IPS-15b (cell line): ENCODE data around the gene EOLA2.
"Not testable (repeated sequence)": the region's sequence is repeated elsewhere in the genome, so short reads cannot be mapped to it uniquely, and the experiment has no call there.

ENCODE experiments used
- H3K27me3 ChIP-seq: one replicate; pipeline ENCODE4 v1.6.1; 2013; ENCODE audit warnings: low read length; ENCODE audit not compliant: control insufficient read depth, insufficient read depth
- H3K36me3 ChIP-seq: one replicate; pipeline ENCODE4 v1.6.1; 2013; ENCODE audit warnings: low read length; ENCODE audit not compliant: control insufficient read depth, insufficient read depth
- H3K4me1 ChIP-seq: one replicate; pipeline ENCODE4 v1.6.1; 2013; ENCODE audit warnings: mild to moderate bottlenecking, low read length; ENCODE audit not compliant: control insufficient read depth, insufficient read depth
- H3K4me3 ChIP-seq: one replicate; pipeline ENCODE4 v1.5.1; 2013; ENCODE audit warnings: low read depth, low read length
- H3K9ac ChIP-seq: one replicate; pipeline ENCODE4 v1.6.1; 2013; ENCODE audit warnings: low read depth, mild to moderate bottlenecking, low read length
- H3K9me3 ChIP-seq: one replicate; pipeline ENCODE4 v1.6.1; 2013; ENCODE audit warnings: mild to moderate bottlenecking, low read length; ENCODE audit not compliant: control insufficient read depth, insufficient read depth

Gene EOLA2

GRCh38 chrX:149946932-149947331 is 8.6 kb upstream of the EOLA2 start:
- not testable (repeated sequence) for H3K27me3 ChIP-seq, H3K9ac ChIP-seq, H3K36me3 ChIP-seq, H3K9me3 ChIP-seq, H3K4me1 ChIP-seq, H3K4me3 ChIP-seq

- H3K4me3 ChIP-seq, H3K9me3 ChIP-seq, H3K27me3 ChIP-seq, H3K36me3 ChIP-seq, H3K9ac ChIP-seq, H3K4me1 ChIP-seq: not testable (repeated sequence)
Measured at GRCh38 chrX:149945820-149946219, 7.5 kb upstream of the EOLA2 start.

DNA sequence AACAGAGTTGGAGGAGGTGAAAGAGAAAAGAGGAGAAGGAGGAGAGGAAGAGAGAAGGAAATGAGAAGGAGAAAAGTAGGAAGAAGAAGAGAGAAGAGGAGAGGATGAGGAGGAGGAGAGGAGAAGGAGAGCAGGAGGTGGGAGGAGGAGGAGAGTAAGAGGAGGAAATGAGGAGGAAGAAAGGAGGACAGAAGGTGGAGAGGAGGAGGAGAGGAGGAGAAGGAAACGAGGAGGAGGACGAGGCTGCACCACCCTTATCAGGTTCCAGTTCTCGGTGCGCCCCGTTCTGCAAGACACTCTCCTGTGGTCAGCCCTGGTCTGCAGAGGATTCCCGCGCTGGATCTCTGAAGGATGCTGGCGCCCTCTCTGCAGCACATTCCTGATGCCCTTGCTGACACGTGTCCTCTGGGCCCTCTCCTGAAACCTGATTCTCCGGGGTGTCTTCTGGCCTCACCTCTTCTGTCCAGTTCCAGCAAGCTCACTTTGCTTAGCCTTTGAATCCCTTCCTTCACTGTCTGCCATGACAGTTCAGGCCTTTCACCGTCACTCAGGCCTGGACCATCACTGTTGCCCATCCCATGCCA is 6.9 kb upstream of the EOLA2 start:
- not testable (repeated sequence) for H3K36me3 ChIP-seq, H3K9me3 ChIP-seq, H3K27me3 ChIP-seq, H3K9ac ChIP-seq, H3K4me1 ChIP-seq, H3K4me3 ChIP-seq

GRCh38 chrX:149940674-149941024 is 2.4 kb upstream of the EOLA2 start:
- H3K36me3 ChIP-seq, H3K27me3 ChIP-seq, H3K4me1 ChIP-seq, H3K4me3 ChIP-seq, H3K9me3 ChIP-seq, H3K9ac ChIP-seq: not testable (repeated sequence)

DNA sequence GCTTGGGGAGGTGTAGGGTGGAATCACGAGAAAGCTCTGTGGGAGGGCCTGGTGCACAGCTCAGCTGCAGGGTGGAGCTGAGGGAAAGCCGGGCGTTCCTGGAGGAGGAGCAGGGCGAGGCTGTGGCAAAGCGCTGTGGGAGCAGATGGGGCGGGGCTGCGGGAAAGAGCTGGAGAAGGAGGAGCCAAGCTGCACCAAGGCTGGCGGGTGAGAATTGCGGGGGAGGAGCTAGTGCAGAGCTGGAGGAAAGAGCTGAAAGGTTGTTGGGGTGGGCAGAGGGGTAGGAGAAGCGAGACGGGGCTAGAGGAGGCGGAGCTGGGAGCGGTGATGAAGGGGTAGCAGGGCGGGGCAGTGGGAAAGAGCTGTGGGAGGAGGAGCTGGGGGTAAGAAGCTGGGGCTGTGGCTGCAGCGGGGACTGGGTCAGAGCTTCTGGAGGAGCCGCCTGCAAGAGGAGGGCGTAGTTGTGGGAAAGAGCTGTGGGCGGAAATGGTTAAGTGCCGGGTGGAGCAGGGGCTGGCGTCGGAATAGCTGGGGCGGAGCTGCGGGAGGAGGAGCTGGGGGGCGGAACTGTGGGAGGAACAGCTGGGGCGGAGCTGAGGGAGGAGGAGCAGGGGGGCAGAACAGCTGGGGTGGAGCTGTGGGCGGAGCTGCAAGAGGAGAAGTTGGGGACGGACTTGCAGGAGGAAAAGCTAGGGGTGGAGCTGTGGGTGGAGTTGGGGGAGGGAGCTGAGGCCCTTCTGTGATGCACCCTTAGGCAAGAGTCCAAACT is 1.8 kb upstream of the EOLA2 start:
- no peaks in the 10 kb centered on the region for H3K4me1 ChIP-seq
- H3K27me3 ChIP-seq, result no peaks in the 10 kb centered on the region
- H3K9me3 ChIP-seq, result no peaks in the 10 kb centered on the region
- H3K4me3 ChIP-seq, result peak overlapping the region; percentile 72
- no peaks in the 10 kb centered on the region for H3K36me3 ChIP-seq
- H3K9ac ChIP-seq, result peak overlapping the region; percentile 24

- no peak overlapping the region for H3K9ac ChIP-seq
- H3K27me3 ChIP-seq, result no peaks in the 10 kb centered on the region
- H3K9me3 ChIP-seq, result no peaks in the 10 kb centered on the region
- no peaks in the 10 kb centered on the region for H3K4me1 ChIP-seq
- no peaks in the 10 kb centered on the region for H3K36me3 ChIP-seq
- peak overlapping the region; percentile 72 for H3K4me3 ChIP-seq
Measured at GRCh38 chrX:149939655-149939904, 1.3 kb upstream of the EOLA2 start.

GRCh38 chrX:149938881-149939654 is 777 bp upstream of the EOLA2 start:
- H3K36me3 ChIP-seq, result no peaks in the 10 kb centered on the region
- H3K4me3 ChIP-seq, result no peak overlapping the region
- H3K9ac ChIP-seq, result no peak overlapping the region
- H3K27me3 ChIP-seq, result no peaks in the 10 kb centered on the region
- no peaks in the 10 kb centered on the region for H3K9me3 ChIP-seq
- no peaks in the 10 kb centered on the region for H3K4me1 ChIP-seq

GRCh38 chrX:149937871-149938426 is 342 bp downstream of the EOLA2 start:
- Histone ChIP-seq H3K9ac (peak overlapping the region; percentile 70), H3K4me1 (no peaks in the 10 kb centered on the region), H3K27me3 (no peaks in the 10 kb centered on the region), H3K9me3 (no peaks in the 10 kb centered on the region), H3K36me3 (no peaks in the 10 kb centered on the region), H3K4me3 (peak overlapping the region; percentile 77)

DNA sequence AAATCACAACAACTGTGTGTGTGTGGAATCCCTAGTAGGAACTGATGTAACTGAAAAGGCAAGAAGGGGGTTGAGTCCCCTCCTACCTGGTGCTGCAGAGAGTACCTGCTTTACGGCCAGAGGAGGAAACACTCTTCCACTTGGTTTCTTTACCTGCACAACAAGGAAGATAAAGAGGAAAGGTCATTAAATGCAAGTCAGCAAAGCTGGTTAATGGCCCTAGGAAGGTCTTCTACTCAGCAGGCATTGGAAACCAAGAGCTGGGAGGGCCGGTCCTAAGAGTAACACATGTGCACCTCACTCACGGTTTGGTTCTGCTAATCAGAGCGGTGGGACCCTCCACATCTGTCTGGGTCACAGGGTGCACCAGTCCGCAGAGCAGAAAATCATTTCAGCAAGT is 963 bp downstream of the EOLA2 start:
- Histone ChIP-seq H3K4me3 (peak overlapping the region; percentile 77), H3K9ac (peak overlapping the region; percentile 70)
- not testable (repeated sequence) for H3K27me3 ChIP-seq, H3K9me3 ChIP-seq, H3K4me1 ChIP-seq, H3K36me3 ChIP-seq

DNA sequence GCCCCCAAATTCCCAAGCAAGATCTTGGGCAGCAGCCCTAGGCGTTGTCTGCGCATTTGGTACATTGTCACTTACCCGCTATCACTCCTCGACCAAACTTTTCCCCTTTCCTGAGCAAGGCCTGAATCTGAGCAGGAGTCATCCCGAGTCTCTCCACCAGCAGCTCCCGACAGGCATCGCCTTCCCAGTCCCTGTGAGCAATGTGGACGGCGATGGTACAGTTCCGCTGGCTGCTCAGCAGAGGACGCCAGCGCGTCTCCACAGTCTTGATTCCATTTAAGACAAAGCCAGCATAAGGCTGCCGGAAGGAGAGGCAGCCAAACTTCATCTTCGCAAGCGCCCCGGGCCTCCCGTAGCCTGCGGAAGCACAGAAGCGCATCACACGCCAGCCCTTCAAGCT is 4.7 kb downstream of the EOLA2 start:
- not testable (repeated sequence) for H3K27me3 ChIP-seq, H3K4me3 ChIP-seq, H3K9ac ChIP-seq, H3K4me1 ChIP-seq, H3K36me3 ChIP-seq, H3K9me3 ChIP-seq

DNA sequence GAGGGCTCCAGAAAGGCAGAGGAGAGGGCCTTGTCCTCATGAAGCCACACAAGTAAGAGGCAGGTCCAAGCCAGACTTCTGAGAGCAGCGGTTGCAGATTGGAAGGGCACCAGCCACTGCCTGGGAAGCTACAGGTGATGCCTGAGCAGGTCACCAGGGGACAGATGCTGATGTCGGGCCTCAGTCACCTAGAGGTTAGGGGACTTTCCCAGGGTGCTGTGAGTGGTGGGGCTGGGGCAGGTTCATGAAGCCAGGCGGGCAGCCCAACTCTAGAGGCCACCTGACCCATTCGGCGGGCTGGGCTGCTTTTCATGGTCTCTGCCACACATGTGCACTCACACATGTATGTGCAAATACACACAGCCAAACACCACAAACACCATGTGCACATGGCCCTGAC is 5.3 kb downstream of the EOLA2 start:
- H3K27me3 ChIP-seq, H3K4me1 ChIP-seq, H3K9me3 ChIP-seq, H3K9ac ChIP-seq, H3K36me3 ChIP-seq, H3K4me3 ChIP-seq: not testable (repeated sequence)

GRCh38 chrX:149932150-149932549 is 6.1 kb downstream of the EOLA2 start:
- H3K36me3 ChIP-seq, H3K9ac ChIP-seq, H3K4me3 ChIP-seq: not testable (repeated sequence)

More at GRCh38 chrX:149932150-149932549, 6.1 kb downstream of the EOLA2 start:
- H3K4me1 ChIP-seq, H3K9me3 ChIP-seq, H3K27me3 ChIP-seq: not testable (repeated sequence)
